Measurements from ENCODE around the gene ADAMTS1.

Gene ADAMTS1

GRCh38 chr21:26815197-26815596 is 30.0 kb downstream of the ADAMTS1 start:
- TF ChIP-seq CTCF (IDR thresholded peaks at IDR 0.05; ENCODE audit: low read depth, low read length), result no peak
- Histone ChIP-seq H3K27me3 (ENCODE audit: insufficient read depth, low read depth, severe bottlenecking) (peaks cover 66% of the 10 kb centered on the region), H3K27ac (no peak overlapping the region), H3K9me3 (ENCODE audit: severe bottlenecking) (no peaks in the 10 kb centered on the region), H3K36me3 (no peaks in the 10 kb centered on the region), H3K4me3 (ENCODE audit: low read depth, low read length) (no peak overlapping the region)
- DNase-seq, result no peak

GRCh38 chr21:26814386-26814785 is 30.8 kb downstream of the ADAMTS1 start:
- H3K9me3 ChIP-seq (ENCODE audit: severe bottlenecking), result no peaks in the 10 kb centered on the region
- no peak for DNase-seq
- no peak for TF ChIP-seq CTCF (IDR thresholded peaks at IDR 0.05; ENCODE audit: low read depth, low read length)
- peaks cover 65% of the 10 kb centered on the region for H3K27me3 ChIP-seq (ENCODE audit: insufficient read depth, low read depth, severe bottlenecking)
- no peaks in the 10 kb centered on the region for H3K36me3 ChIP-seq
- no peak overlapping the region for H3K4me3 ChIP-seq (ENCODE audit: low read depth, low read length)
- H3K27ac ChIP-seq, result no peak overlapping the region

GRCh38 chr21:26813426-26813998 is 31.7 kb downstream of the ADAMTS1 start:
- Histone ChIP-seq H3K27ac (no peak overlapping the region), H3K27me3 (ENCODE audit: insufficient read depth, low read depth, severe bottlenecking) (peaks cover 65% of the 10 kb centered on the region), H3K9me3 (ENCODE audit: severe bottlenecking) (no peaks in the 10 kb centered on the region), H3K4me3 (ENCODE audit: low read depth, low read length) (no peak overlapping the region), H3K36me3 (no peaks in the 10 kb centered on the region)
- TF ChIP-seq CTCF (IDR thresholded peaks at IDR 0.05; ENCODE audit: low read depth, low read length), result no peak
- DNase-seq, result peak; percentile 39

- DNase-seq, result no peak
- Histone ChIP-seq H3K36me3 (no peaks in the 10 kb centered on the region), H3K27ac (no peak overlapping the region), H3K27me3 (ENCODE audit: insufficient read depth, low read depth, severe bottlenecking) (peaks cover 70% of the 10 kb centered on the region), H3K9me3 (ENCODE audit: severe bottlenecking) (no peaks in the 10 kb centered on the region), H3K4me3 (ENCODE audit: low read depth, low read length) (no peak overlapping the region)
- TF ChIP-seq CTCF (IDR thresholded peaks at IDR 0.05; ENCODE audit: low read depth, low read length), result no peak
Observed at GRCh38 chr21:26812173-26812572, 33.0 kb downstream of the ADAMTS1 start.

GRCh38 chr21:26811482-26811881 is 33.7 kb downstream of the ADAMTS1 start:
- Histone ChIP-seq H3K36me3 (no peaks in the 10 kb centered on the region), H3K4me3 (ENCODE audit: low read depth, low read length) (no peak overlapping the region), H3K9me3 (ENCODE audit: severe bottlenecking) (no peaks in the 10 kb centered on the region), H3K27ac (no peak overlapping the region), H3K27me3 (ENCODE audit: insufficient read depth, low read depth, severe bottlenecking) (peaks cover 74% of the 10 kb centered on the region)
- no peak for TF ChIP-seq CTCF (IDR thresholded peaks at IDR 0.05; ENCODE audit: low read depth, low read length)
- no peak for DNase-seq
